Measurements from ENCODE around the gene COX8A. TPM values are rescaled to one million over a fixed set of nuclear protein-coding genes. Genes with fewer than 3 reads are reported as not detected.

Gene COX8A
- total RNA-seq, 1 donor: 173 TPM

GRCh38 chr11:64005691-64006090, 31.3 kb downstream of the COX8A start:
- Histone ChIP-seq H3K4me3 (ENCODE audit: low read length) (no peak overlapping the region), H3K9me3 (ENCODE audit: low read depth, low read length) (no peaks in the 10 kb centered on the region), H3K27me3 (ENCODE audit: insufficient read depth, low read length) (peaks cover 15% of the 10 kb centered on the region), H3K4me1 (ENCODE audit: insufficient read depth, low read length) (peaks cover 16% of the 10 kb centered on the region)

- Histone ChIP-seq H3K4me1 (ENCODE audit: insufficient read depth, low read length) (peaks cover 12% of the 10 kb centered on the region), H3K27me3 (ENCODE audit: insufficient read depth, low read length) (peaks cover 8% of the 10 kb centered on the region), H3K9me3 (ENCODE audit: low read depth, low read length) (no peaks in the 10 kb centered on the region), H3K4me3 (ENCODE audit: low read length) (no peak overlapping the region)
Measured at GRCh38 chr11:64006398-64006797, 32.0 kb downstream of the COX8A start.

- Histone ChIP-seq H3K27me3 (ENCODE audit: insufficient read depth, low read length) (peaks cover 5% of the 10 kb centered on the region), H3K4me3 (ENCODE audit: low read length) (peak overlapping the region; percentile 14), H3K9me3 (ENCODE audit: low read depth, low read length) (no peaks in the 10 kb centered on the region), H3K4me1 (ENCODE audit: insufficient read depth, low read length) (peaks cover 12% of the 10 kb centered on the region)
Measured at GRCh38 chr11:64007160-64007628, 32.8 kb downstream of the COX8A start.

- Histone ChIP-seq H3K4me1 (ENCODE audit: insufficient read depth, low read length) (peaks cover 12% of the 10 kb centered on the region), H3K27me3 (ENCODE audit: insufficient read depth, low read length) (peaks cover 5% of the 10 kb centered on the region), H3K9me3 (ENCODE audit: low read depth, low read length) (no peaks in the 10 kb centered on the region), H3K4me3 (ENCODE audit: low read length) (peak overlapping the region; percentile 14)
Measured at GRCh38 chr11:64007629-64008282, 33.3 kb downstream of the COX8A start.

- Histone ChIP-seq H3K4me1 (ENCODE audit: insufficient read depth, low read length) (peaks cover 12% of the 10 kb centered on the region), H3K4me3 (ENCODE audit: low read length) (no peak overlapping the region), H3K27me3 (ENCODE audit: insufficient read depth, low read length) (peaks cover 5% of the 10 kb centered on the region), H3K9me3 (ENCODE audit: low read depth, low read length) (no peaks in the 10 kb centered on the region)
Measured at GRCh38 chr11:64008283-64008913, 34.0 kb downstream of the COX8A start.

- Histone ChIP-seq H3K4me1 (ENCODE audit: insufficient read depth, low read length) (peaks cover 12% of the 10 kb centered on the region), H3K4me3 (ENCODE audit: low read length) (no peak overlapping the region), H3K27me3 (ENCODE audit: insufficient read depth, low read length) (peaks cover 5% of the 10 kb centered on the region), H3K9me3 (ENCODE audit: low read depth, low read length) (no peaks in the 10 kb centered on the region)
Measured at GRCh38 chr11:64008914-64009633, 34.7 kb downstream of the COX8A start.

GRCh38 chr11:64009710-64010109, 35.3 kb downstream of the COX8A start:
- H3K27me3 ChIP-seq (ENCODE audit: insufficient read depth, low read length): peaks cover 5% of the 10 kb centered on the region
- peaks cover 12% of the 10 kb centered on the region for H3K4me1 ChIP-seq (ENCODE audit: insufficient read depth, low read length)
- no peak overlapping the region for H3K4me3 ChIP-seq (ENCODE audit: low read length)
- no peaks in the 10 kb centered on the region for H3K9me3 ChIP-seq (ENCODE audit: low read depth, low read length)

GRCh38 chr11:64010783-64011182, 36.4 kb downstream of the COX8A start:
- Histone ChIP-seq H3K9me3 (ENCODE audit: low read depth, low read length) (no peaks in the 10 kb centered on the region), H3K4me3 (ENCODE audit: low read length) (no peak overlapping the region), H3K27me3 (ENCODE audit: insufficient read depth, low read length) (peaks cover 5% of the 10 kb centered on the region), H3K4me1 (ENCODE audit: insufficient read depth, low read length) (peaks cover 12% of the 10 kb centered on the region)

- no peak overlapping the region for H3K4me3 ChIP-seq (ENCODE audit: low read length)
- H3K27me3 ChIP-seq (ENCODE audit: insufficient read depth, low read length): peaks cover 5% of the 10 kb centered on the region
- H3K9me3 ChIP-seq (ENCODE audit: low read depth, low read length): no peaks in the 10 kb centered on the region
- H3K4me1 ChIP-seq (ENCODE audit: insufficient read depth, low read length): peaks cover 12% of the 10 kb centered on the region
Measured at GRCh38 chr11:64011371-64011770, 37.0 kb downstream of the COX8A start.

- Histone ChIP-seq H3K9me3 (ENCODE audit: low read depth, low read length) (no peaks in the 10 kb centered on the region), H3K4me1 (ENCODE audit: insufficient read depth, low read length) (no peaks in the 10 kb centered on the region), H3K4me3 (ENCODE audit: low read length) (no peak overlapping the region), H3K27me3 (ENCODE audit: insufficient read depth, low read length) (no peaks in the 10 kb centered on the region)
Measured at GRCh38 chr11:64013141-64013896, 38.9 kb downstream of the COX8A start.

GRCh38 chr11:64014356-64014755, 39.9 kb downstream of the COX8A start:
- no peaks in the 10 kb centered on the region for H3K9me3 ChIP-seq (ENCODE audit: low read depth, low read length)
- H3K4me3 ChIP-seq (ENCODE audit: low read length): no peak overlapping the region
- no peaks in the 10 kb centered on the region for H3K27me3 ChIP-seq (ENCODE audit: insufficient read depth, low read length)
- no peaks in the 10 kb centered on the region for H3K4me1 ChIP-seq (ENCODE audit: insufficient read depth, low read length)

- no peaks in the 10 kb centered on the region for H3K4me1 ChIP-seq (ENCODE audit: insufficient read depth, low read length)
- H3K4me3 ChIP-seq (ENCODE audit: low read length): no peak overlapping the region
- no peaks in the 10 kb centered on the region for H3K9me3 ChIP-seq (ENCODE audit: low read depth, low read length)
- H3K27me3 ChIP-seq (ENCODE audit: insufficient read depth, low read length): no peaks in the 10 kb centered on the region
Measured at GRCh38 chr11:64015510-64015909, 41.1 kb downstream of the COX8A start.

- Histone ChIP-seq H3K4me1 (ENCODE audit: insufficient read depth, low read length) (no peaks in the 10 kb centered on the region), H3K4me3 (ENCODE audit: low read length) (no peak overlapping the region), H3K27me3 (ENCODE audit: insufficient read depth, low read length) (no peaks in the 10 kb centered on the region), H3K9me3 (ENCODE audit: low read depth, low read length) (no peaks in the 10 kb centered on the region)
Measured at GRCh38 chr11:64015935-64016845, 41.8 kb downstream of the COX8A start.

- Histone ChIP-seq H3K4me1 (ENCODE audit: insufficient read depth, low read length) (no peaks in the 10 kb centered on the region), H3K27me3 (ENCODE audit: insufficient read depth, low read length) (no peaks in the 10 kb centered on the region), H3K4me3 (ENCODE audit: low read length) (no peak overlapping the region), H3K9me3 (ENCODE audit: low read depth, low read length) (no peaks in the 10 kb centered on the region)
Measured at GRCh38 chr11:64017945-64018224, 43.5 kb downstream of the COX8A start.
